ENCODE measurements around the gene CAMK1D.

GRCh38 chr10:12465385-12466136 is 116.2 kb downstream of the CAMK1D start:
- no peak for TF ChIP-seq CTCF (IDR thresholded peaks at IDR 0.05; ENCODE audit: borderline replicate concordance, extremely low read depth, low read length, poor library complexity, severe bottlenecking)
- no peak for TF ChIP-seq EZH2 (IDR thresholded peaks at IDR 0.05; ENCODE audit: borderline replicate concordance, low read depth, low read length, severe bottlenecking)

Data from DND-41 (cell line).